Non-pigmented ciliary epithelial cell (primary cell): ENCODE results near the gene MSMB.

ENCODE experiments used
- DNase-seq: peaks from one replicate; pipeline ENCODE4 v3.0.0-alpha.2; 2010; ENCODE audit warnings: low read depth

MSMB gene

GRCh38 chr10:46033602-46034011 lies 12.5 kb downstream of the MSMB start:
- no peak for DNase-seq

GRCh38 chr10:46031648-46032532 lies 14.2 kb downstream of the MSMB start:
- no peak for DNase-seq

- DNase-seq = peak; percentile 91
Observed at GRCh38 chr10:46030091-46030937, 15.8 kb downstream of the MSMB start, which contains the start of gene NCOA4. Gene NCOA4, minus strand, starts transcription at chr10:46030623. Its CDS starts 13,943 bp downstream, at chr10:46016680.

GRCh38 chr10:46029461-46030030 lies 16.5 kb downstream of the MSMB start:
- DNase-seq = no peak

GRCh38 chr10:46028584-46029460 lies 17.2 kb downstream of the MSMB start:
- peak; percentile 37 for DNase-seq

GRCh38 chr10:46026106-46026505 lies 20.0 kb downstream of the MSMB start:
- no peak for DNase-seq

GRCh38 chr10:46025406-46025805 lies 20.7 kb downstream of the MSMB start:
- no peak for DNase-seq

- DNase-seq = no peak
Observed at GRCh38 chr10:46024948-46025347, 21.1 kb downstream of the MSMB start.

GRCh38 chr10:46022978-46023702 lies 22.9 kb downstream of the MSMB start:
- peak; percentile 50 for DNase-seq

- DNase-seq = no peak
Observed at GRCh38 chr10:46020344-46020657, 25.8 kb downstream of the MSMB start.

- no peak for DNase-seq
Observed at GRCh38 chr10:46019569-46020343, 26.3 kb downstream of the MSMB start.

GRCh38 chr10:46019177-46019528 lies 26.9 kb downstream of the MSMB start:
- no peak for DNase-seq

GRCh38 chr10:46018453-46019176 lies 27.5 kb downstream of the MSMB start:
- no peak for DNase-seq

GRCh38 chr10:46017733-46018132 lies 28.3 kb downstream of the MSMB start:
- DNase-seq = no peak

- no peak for DNase-seq
Observed at GRCh38 chr10:46016811-46017210, 29.3 kb downstream of the MSMB start.

- DNase-seq = no peak
Observed at GRCh38 chr10:46016190-46016589, 29.9 kb downstream of the MSMB start.

GRCh38 chr10:46014683-46015405 lies 31.2 kb downstream of the MSMB start:
- DNase-seq = no peak

GRCh38 chr10:46014206-46014605 lies 31.9 kb downstream of the MSMB start:
- no peak for DNase-seq

GRCh38 chr10:46012746-46013145 lies 33.3 kb downstream of the MSMB start:
- DNase-seq = no peak
